Retinal pigment epithelial cell (primary cell): Measurements from ENCODE around the gene MROH2A.

ENCODE experiments used
- DNase-seq: peaks from one replicate; pipeline ENCODE4 v3.0.0-alpha.2; 2010; ENCODE audit warnings: low read depth
- H3K4me3 ChIP-seq: 2 replicates; pipeline ENCODE4 v1.5.1; 2011; ENCODE audit warnings: mild to moderate bottlenecking, low read length, control low read depth, moderate library complexity
- TF ChIP-seq, protein P1 (sequence below): conservative IDR thresholded peaks from 2 replicates; pipeline ENCODE4 v1.5.1; 2011; ENCODE audit warnings: low read depth, low read length, control low read depth, inconsistent platforms

MROH2A gene

GRCh38 chr2:233832869-233833311 lies 54.8 kb downstream of the MROH2A start:
- H3K4me3 ChIP-seq = no peak overlapping the region
- DNase-seq = no peak
- TF ChIP-seq, protein P1, sequence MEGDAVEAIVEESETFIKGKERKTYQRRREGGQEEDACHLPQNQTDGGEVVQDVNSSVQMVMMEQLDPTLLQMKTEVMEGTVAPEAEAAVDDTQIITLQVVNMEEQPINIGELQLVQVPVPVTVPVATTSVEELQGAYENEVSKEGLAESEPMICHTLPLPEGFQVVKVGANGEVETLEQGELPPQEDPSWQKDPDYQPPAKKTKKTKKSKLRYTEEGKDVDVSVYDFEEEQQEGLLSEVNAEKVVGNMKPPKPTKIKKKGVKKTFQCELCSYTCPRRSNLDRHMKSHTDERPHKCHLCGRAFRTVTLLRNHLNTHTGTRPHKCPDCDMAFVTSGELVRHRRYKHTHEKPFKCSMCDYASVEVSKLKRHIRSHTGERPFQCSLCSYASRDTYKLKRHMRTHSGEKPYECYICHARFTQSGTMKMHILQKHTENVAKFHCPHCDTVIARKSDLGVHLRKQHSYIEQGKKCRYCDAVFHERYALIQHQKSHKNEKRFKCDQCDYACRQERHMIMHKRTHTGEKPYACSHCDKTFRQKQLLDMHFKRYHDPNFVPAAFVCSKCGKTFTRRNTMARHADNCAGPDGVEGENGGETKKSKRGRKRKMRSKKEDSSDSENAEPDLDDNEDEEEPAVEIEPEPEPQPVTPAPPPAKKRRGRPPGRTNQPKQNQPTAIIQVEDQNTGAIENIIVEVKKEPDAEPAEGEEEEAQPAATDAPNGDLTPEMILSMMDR = peak; percentile 61

DNA sequence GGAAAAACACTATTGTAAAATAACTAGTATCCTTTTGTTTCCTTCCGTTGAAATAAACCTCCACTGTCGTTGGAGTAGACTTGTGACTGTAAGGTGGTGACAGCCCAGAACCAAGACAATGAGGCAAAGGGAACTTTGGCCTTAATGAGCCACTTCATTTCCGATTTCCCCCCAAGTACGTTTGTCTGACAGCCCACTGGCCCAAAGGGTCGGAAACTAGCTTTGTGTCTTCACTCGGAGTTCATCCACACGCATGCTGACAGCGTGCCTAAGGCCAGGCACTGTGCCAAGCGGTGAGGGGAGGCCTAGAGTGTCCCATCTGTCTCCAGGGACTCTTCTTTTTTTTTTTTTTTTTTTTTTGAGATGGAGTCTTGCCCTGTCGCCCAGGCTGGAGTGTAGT lies 55.2 kb downstream of the MROH2A start:
- TF ChIP-seq, protein P1 = no peak
- no peak overlapping the region for H3K4me3 ChIP-seq
- no peak for DNase-seq

GRCh38 chr2:233835230-233836186 lies 57.4 kb downstream of the MROH2A start:
- DNase-seq = no peak
- TF ChIP-seq, protein P1 = no peak
- H3K4me3 ChIP-seq = no peak overlapping the region

DNA sequence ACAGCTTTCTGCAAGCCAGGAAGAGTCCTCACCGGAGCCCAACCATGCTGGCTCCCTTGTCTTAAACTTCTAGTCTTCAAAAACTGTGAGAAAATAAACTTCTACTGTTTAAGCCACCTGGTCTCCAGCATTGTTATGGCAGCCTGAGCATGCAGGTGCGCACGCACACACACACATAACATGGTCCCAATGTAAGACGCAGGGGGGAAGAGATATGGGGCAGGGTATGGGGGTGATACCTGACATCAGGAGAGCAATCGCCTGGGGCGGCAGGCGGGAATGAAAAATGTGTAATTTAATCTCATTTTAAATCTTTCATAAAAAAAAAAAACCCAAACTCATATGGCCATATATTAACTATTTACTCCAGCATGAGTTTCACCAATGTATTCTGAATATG lies 58.2 kb downstream of the MROH2A start:
- H3K4me3 ChIP-seq = no peak overlapping the region
- TF ChIP-seq, protein P1 = no peak
- DNase-seq = no peak

DNA sequence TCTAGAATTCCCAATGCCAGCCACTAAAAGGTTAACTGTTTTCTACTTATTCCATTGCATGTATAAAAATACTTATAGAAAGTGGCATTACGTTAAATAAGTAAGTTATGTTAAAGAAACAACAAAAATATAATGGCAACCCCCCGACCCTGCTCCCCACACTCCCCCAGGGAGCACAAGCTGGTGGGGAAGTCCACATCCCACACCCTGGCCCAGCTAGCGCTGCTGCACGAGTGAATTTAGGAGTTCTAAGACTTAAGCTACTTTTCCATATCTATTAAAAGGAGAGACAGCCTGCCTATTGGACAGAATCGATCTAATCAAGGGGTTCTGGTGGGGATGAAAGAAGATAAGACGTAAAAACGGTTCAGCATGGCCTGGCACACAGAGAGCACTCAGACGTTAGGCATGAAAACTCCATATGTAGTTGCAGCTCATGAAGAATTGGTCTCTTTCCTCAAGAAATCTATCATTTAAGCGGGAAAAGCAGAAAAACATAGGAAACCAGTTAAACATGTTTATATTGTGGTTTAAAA lies 59.6 kb downstream of the MROH2A start:
- TF ChIP-seq, protein P1 = no peak
- H3K4me3 ChIP-seq = no peak overlapping the region
- no peak for DNase-seq

GRCh38 chr2:233838251-233838650 lies 60.1 kb downstream of the MROH2A start:
- no peak for DNase-seq
- TF ChIP-seq, protein P1 = no peak
- H3K4me3 ChIP-seq = no peak overlapping the region
